GM12872 (cell line): ENCODE measurements around the gene SNX6.

Experiments used
- TF ChIP-seq, protein P1 (sequence below): IDR thresholded peaks from 3 replicates; pipeline ENCODE4 v1.5.1; 2011; ENCODE audit warnings: low read depth, mild to moderate bottlenecking, low read length, moderate library complexity; ENCODE audit not compliant: insufficient read depth

The SNX6 gene

DNA sequence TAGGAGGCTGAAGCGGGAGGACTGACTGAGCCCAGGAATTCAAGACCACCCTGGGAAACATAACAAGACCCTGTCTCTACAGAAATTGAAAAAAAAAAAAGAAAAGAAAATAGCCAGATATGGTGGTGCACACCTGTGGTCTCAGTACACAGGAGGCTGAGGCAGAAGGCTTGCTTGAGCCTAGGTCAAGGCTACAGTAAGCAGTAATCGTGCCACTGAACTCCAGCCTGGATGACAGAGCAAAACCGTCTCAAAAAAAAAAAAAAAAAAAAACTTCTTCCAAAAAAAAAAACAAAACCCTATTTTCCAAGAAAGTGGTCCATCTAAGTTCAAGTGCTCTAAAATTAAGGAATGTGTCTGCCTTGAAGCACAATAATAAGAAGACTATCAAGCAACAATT lies 19.8 kb downstream of the SNX6 start:
- TF ChIP-seq, protein P1, sequence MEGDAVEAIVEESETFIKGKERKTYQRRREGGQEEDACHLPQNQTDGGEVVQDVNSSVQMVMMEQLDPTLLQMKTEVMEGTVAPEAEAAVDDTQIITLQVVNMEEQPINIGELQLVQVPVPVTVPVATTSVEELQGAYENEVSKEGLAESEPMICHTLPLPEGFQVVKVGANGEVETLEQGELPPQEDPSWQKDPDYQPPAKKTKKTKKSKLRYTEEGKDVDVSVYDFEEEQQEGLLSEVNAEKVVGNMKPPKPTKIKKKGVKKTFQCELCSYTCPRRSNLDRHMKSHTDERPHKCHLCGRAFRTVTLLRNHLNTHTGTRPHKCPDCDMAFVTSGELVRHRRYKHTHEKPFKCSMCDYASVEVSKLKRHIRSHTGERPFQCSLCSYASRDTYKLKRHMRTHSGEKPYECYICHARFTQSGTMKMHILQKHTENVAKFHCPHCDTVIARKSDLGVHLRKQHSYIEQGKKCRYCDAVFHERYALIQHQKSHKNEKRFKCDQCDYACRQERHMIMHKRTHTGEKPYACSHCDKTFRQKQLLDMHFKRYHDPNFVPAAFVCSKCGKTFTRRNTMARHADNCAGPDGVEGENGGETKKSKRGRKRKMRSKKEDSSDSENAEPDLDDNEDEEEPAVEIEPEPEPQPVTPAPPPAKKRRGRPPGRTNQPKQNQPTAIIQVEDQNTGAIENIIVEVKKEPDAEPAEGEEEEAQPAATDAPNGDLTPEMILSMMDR = no peak

DNA sequence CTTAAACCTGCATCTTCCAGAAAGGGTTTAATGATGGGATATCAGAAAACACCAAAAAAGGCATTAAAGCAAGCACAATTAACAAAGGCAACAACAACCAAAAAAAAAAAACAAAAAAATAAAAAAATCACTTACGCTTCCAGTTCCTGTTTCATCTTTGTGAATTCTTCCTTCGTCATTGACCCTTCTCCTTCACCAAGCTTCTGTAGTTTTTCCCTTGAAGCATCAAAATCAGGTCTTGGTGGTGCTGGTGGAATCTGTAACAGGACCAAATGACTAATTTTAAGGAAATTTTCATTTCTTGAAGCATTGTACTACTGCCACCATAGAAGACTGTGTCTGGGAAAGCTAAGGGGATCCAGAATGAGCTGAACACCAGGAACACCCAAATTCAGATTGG lies 24.5 kb downstream of the SNX6 start:
- TF ChIP-seq, protein P1 = no peak

DNA sequence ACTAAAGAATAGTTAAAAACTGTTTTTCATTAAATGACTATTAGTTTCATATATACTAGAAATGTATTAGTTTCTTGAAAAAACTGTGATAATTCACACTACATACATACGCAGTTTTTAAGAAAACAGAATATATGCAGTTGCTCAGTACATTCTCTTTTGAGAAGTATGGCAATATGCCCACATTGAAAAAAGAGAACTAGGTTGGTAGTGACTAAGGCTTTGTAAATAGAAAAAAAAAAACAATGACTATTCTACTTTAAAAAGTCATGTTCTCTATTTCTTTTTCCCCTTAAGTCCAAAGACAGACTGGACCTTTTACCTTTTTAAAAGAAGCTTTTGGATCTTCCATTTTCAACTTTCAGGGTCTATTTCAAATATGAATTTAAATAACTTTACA lies 25.0 kb downstream of the SNX6 start:
- TF ChIP-seq, protein P1 = no peak

DNA sequence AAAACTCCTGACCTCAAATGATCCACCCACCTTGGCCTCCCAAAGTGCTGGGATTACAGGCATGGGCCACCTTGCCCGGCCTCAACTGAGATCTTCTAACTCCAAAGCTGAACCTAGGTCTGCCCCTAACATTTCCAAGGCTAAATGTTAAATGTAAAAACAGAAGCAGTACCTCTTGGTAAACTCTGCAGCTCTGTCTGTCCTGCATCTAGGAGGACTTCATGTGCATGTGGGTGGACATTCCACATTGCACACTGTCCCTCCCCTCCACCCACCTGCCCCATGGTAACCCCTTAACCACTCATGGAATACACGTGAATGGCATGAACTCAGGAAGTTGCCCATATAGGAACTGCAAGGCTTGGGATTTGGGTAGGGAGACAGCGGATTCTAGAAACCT lies 33.1 kb downstream of the SNX6 start:
- TF ChIP-seq, protein P1 = no peak

DNA sequence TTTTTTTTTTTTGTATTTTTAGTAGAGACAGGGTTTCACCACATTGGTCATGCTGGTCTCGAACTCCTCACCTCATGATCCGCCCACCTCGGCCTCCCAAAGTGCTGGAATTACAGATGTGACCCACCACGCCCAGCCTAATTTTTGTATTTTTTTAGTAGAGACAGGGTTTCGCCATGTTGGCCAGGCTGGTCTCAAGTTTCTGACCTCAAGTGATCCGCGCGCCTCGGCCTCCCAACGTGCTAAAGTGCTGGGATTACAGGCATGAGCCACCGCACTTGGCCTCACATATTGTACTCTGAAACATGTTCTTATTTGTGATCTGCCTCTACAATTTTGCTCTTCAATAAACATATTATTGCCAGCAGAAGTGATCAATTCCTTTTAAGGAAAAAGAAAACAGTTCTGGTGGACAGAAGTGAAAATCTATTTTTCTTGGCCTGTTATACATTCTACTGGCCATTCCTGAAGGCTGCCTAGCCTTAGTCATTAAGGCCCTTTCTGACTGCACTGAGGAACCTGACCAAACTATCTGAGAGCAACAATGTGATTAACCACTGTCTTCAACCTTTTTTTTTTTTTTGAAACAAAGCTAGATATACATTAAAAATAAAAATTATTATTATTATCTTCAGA lies 36.1 kb downstream of the SNX6 start:
- TF ChIP-seq, protein P1 = no peak

DNA sequence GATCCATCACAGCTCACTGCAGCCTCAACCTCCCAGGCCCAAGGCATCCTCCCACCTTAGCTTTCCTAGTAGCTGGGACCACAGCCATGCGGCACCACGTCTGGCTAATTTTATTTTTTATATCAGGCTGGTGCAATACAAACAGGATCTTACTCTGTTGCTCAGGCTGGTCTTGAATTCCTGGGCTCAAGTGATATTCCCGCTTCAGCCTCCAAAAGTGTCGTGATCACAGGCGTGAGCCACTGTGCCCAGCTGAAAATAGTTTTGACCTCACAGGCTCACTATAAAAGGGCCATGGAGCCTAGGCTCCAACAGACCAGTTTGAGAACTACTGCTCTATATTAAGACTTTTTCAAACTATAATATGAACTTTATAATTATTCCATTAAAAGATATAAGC lies 37.3 kb downstream of the SNX6 start:
- TF ChIP-seq, protein P1 = no peak

DNA sequence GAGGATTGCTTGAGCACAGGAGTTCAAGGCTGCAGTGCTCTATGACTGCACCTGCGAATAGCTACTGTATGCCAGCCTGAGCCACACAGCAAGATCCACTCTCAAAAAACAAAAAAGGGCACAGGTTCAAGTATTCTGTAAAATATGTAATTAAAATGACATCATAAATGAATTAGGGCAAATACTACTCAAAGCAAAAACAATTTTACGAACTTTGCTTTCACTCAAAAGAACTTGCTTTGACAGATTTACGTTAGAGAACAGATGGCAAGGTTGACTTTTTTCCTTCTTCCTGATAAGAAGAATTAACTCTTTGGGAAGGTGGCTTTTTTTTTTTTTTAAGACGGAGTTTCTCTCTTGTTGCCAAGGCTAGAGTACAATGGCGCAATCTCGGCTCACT lies 46.4 kb downstream of the SNX6 start:
- TF ChIP-seq, protein P1 = no peak
